ENCODE measurements around the gene FAM162B. TPM values are rescaled to one million over a fixed set of nuclear protein-coding genes. Genes with fewer than 3 reads are reported as not detected.

The FAM162B gene
- total RNA-seq, 2 experiments from 2014 or later: not detected

DNA sequence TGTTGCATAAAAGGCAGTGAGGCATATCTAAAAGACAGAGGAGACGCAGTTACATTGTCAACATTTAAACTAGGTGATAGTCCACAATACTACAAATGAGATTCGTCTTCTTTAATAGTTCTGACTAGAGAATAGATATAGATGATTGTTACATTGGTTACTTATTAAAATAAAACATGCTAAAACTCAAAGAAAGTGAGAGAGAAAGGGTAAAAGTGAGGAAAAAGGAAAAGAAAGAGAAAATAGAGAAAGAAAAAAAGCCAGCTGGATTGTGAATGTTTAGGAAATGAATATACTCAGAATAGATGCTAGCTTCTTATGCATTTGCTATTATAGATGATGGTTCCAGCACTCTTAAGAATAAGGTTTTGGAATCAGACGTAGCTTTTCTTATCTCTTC, 27.7 kb upstream of the FAM162B start:
- H3K4me1 ChIP-seq (ENCODE audit: insufficient read depth, low read length, poor library complexity, severe bottlenecking): no peaks in the 10 kb centered on the region
- H3K9me3 ChIP-seq (ENCODE audit: low read length): no peaks in the 10 kb centered on the region
- TF ChIP-seq, protein P1, sequence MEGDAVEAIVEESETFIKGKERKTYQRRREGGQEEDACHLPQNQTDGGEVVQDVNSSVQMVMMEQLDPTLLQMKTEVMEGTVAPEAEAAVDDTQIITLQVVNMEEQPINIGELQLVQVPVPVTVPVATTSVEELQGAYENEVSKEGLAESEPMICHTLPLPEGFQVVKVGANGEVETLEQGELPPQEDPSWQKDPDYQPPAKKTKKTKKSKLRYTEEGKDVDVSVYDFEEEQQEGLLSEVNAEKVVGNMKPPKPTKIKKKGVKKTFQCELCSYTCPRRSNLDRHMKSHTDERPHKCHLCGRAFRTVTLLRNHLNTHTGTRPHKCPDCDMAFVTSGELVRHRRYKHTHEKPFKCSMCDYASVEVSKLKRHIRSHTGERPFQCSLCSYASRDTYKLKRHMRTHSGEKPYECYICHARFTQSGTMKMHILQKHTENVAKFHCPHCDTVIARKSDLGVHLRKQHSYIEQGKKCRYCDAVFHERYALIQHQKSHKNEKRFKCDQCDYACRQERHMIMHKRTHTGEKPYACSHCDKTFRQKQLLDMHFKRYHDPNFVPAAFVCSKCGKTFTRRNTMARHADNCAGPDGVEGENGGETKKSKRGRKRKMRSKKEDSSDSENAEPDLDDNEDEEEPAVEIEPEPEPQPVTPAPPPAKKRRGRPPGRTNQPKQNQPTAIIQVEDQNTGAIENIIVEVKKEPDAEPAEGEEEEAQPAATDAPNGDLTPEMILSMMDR (conservative IDR thresholded peaks at IDR 0.05; ENCODE audit: low read length): no peak
- no peak for TF ChIP-seq EZH2phosphoT487 (IDR thresholded peaks at IDR 0.05; ENCODE audit: borderline replicate concordance, low read depth, low read length)
- no peak for DNase-seq (ENCODE audit: low spot score)
- H3K9me2 ChIP-seq (ENCODE audit: insufficient read depth, low read length): no peaks in the 10 kb centered on the region
- BruUV-seq (replicated peaks): no TSS peak
- POLR2A ChIA-PET: no interaction called here
- no peak overlapping the region for H3K4me3 ChIP-seq (ENCODE audit: low read depth, low read length, poor library complexity, severe bottlenecking)
- no peak overlapping the region for H2AFZ ChIP-seq (ENCODE audit: low read length)
- CTCF ChIA-PET (ENCODE audit: unreplicated experiment): no interaction called here
- H3K27ac ChIP-seq (ENCODE audit: low read depth, low read length, poor library complexity, severe bottlenecking): no peak overlapping the region
- H3K79me2 ChIP-seq (ENCODE audit: insufficient read depth, low read depth, low read length): no peaks in the 10 kb centered on the region
- intact Hi-C loops (cut with micrococcal nuclease; ENCODE audit: unreplicated experiment): no loop called here
- H3K36me3 ChIP-seq (ENCODE audit: insufficient read depth, low read length): no peaks in the 10 kb centered on the region
- no peaks in the 10 kb centered on the region for H4K20me1 ChIP-seq (ENCODE audit: insufficient read depth, low read length)
- no peak overlapping the region for H3K4me2 ChIP-seq (ENCODE audit: low read length)

DNA sequence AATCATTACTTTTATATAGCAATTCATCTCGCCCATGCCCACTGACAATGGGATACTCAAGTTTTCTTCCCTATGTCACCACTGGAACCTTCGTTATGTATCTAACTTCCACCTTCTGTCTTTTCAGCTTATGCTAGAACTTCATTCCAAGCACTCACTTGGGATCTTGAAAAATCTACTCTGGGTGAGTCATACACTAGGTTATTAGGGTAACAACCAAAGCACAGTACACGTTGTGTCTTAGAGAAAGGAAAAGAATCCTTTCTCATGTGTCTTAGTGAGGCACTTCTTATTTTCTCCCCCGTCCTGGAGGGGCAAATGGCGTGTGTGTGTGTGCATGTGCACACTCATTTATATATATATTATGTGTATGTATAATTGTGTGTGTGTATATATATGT, 18.3 kb upstream of the FAM162B start:
- no peaks in the 10 kb centered on the region for H3K4me1 ChIP-seq (ENCODE audit: insufficient read depth, low read length, poor library complexity, severe bottlenecking)
- H4K20me1 ChIP-seq (ENCODE audit: insufficient read depth, low read length): no peaks in the 10 kb centered on the region
- no peaks in the 10 kb centered on the region for H3K36me3 ChIP-seq (ENCODE audit: insufficient read depth, low read length)
- no peaks in the 10 kb centered on the region for H3K9me3 ChIP-seq (ENCODE audit: low read length)
- intact Hi-C loops (cut with micrococcal nuclease; ENCODE audit: unreplicated experiment): loop anchor here (5.0 kb wide), 1 partner anchor 183 kb away; no protein-coding TSS in a partner anchor
- DNase-seq (ENCODE audit: low spot score): no peak
- H2AFZ ChIP-seq (ENCODE audit: low read length): no peak overlapping the region
- no TSS peak for BruUV-seq (replicated peaks)
- H3K9me2 ChIP-seq (ENCODE audit: insufficient read depth, low read length): no peaks in the 10 kb centered on the region
- no peak overlapping the region for H3K27ac ChIP-seq (ENCODE audit: low read depth, low read length, poor library complexity, severe bottlenecking)
- H3K79me2 ChIP-seq (ENCODE audit: insufficient read depth, low read depth, low read length): no peaks in the 10 kb centered on the region
- H3K4me2 ChIP-seq (ENCODE audit: low read length): no peak overlapping the region
- H3K4me3 ChIP-seq (ENCODE audit: low read depth, low read length, poor library complexity, severe bottlenecking): no peak overlapping the region
- ChIA-PET CTCF (ENCODE audit: unreplicated experiment) (no interaction called here), POLR2A (no interaction called here)
- no peak for TF ChIP-seq EZH2phosphoT487 (IDR thresholded peaks at IDR 0.05; ENCODE audit: borderline replicate concordance, low read depth, low read length)
- TF ChIP-seq, protein P1 (conservative IDR thresholded peaks at IDR 0.05; ENCODE audit: low read length): no peak

DNA sequence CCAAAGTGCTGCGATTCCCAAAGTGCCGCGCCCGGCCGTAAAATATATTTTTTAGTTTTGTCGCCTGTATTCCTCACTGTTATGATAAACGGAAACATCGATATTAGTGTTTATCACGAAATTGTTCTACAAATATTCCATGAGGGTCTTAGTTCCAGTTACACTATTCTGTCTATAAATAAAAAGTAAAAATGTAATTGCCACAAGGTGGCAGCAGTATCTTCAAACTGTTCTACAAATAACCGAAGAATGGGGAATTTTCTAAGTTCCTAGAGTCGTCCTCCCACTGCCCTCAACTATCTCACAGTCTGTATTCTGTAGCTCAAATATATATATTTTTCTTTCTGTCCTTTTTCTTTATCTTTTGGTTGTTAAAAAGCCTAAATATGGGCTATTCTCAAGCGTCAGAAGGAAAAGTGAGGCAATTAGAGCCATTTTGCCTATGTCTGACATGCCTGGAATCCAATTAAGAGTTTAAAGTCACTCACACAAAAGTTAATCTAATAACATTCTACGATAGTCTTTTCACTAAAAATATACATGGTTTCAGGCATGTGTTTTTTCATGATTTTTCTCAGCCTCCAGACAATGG, 14.2 kb upstream of the FAM162B start:
- intact Hi-C loops (cut with micrococcal nuclease; ENCODE audit: unreplicated experiment): loop anchor here (5.0 kb wide), 1 partner anchor 188 kb away; no protein-coding TSS in a partner anchor
- TF ChIP-seq EZH2phosphoT487 (IDR thresholded peaks at IDR 0.05; ENCODE audit: borderline replicate concordance, low read depth, low read length): no peak
- TF ChIP-seq, protein P1 (conservative IDR thresholded peaks at IDR 0.05; ENCODE audit: low read length): peak; percentile 82
- H3K4me3 ChIP-seq (ENCODE audit: low read depth, low read length, poor library complexity, severe bottlenecking): no peak overlapping the region
- no peaks in the 10 kb centered on the region for H3K9me2 ChIP-seq (ENCODE audit: insufficient read depth, low read length)
- POLR2A ChIA-PET: interaction anchor here (0.7 kb wide), 1 partner anchor 218 kb away, joined by 3 read pairs; no protein-coding TSS in a partner anchor
- no peak overlapping the region for H3K27ac ChIP-seq (ENCODE audit: low read depth, low read length, poor library complexity, severe bottlenecking)
- CTCF ChIA-PET (ENCODE audit: unreplicated experiment): no interaction called here
- H3K4me2 ChIP-seq (ENCODE audit: low read length): no peak overlapping the region
- peak; percentile 46 for DNase-seq (ENCODE audit: low spot score)
- no peaks in the 10 kb centered on the region for H3K9me3 ChIP-seq (ENCODE audit: low read length)
- H2AFZ ChIP-seq (ENCODE audit: low read length): no peak overlapping the region
- H3K4me1 ChIP-seq (ENCODE audit: insufficient read depth, low read length, poor library complexity, severe bottlenecking): no peaks in the 10 kb centered on the region
- BruUV-seq (replicated peaks): no TSS peak
- H3K79me2 ChIP-seq (ENCODE audit: insufficient read depth, low read depth, low read length): no peaks in the 10 kb centered on the region
- no peaks in the 10 kb centered on the region for H3K36me3 ChIP-seq (ENCODE audit: insufficient read depth, low read length)
- H4K20me1 ChIP-seq (ENCODE audit: insufficient read depth, low read length): no peaks in the 10 kb centered on the region

Measured in OCI-LY7 (cell line).